Activated naive CD8-positive, alpha-beta T cell (primary cell): ENCODE data around the gene CPAMD8.
A peak's percentile ranks its signal among the peaks of the same experiment; 100 is the strongest.
"Not testable (repeated sequence)": the region's sequence is repeated elsewhere in the genome, so short reads cannot be mapped to it uniquely, and the experiment has no call there.

Experiments
- H3K27ac Mint-ChIP-seq: one replicate; pipeline ENCODE4 v1.8.0; 2021; ENCODE audit warnings: mixed read lengths
- H3K27me3 Mint-ChIP-seq: one replicate; pipeline ENCODE4 v1.8.0; 2021; ENCODE audit warnings: mixed read lengths
- H3K36me3 Mint-ChIP-seq: one replicate; pipeline ENCODE4 v1.8.0; 2021; ENCODE audit warnings: mixed read lengths
- H3K4me1 Mint-ChIP-seq: one replicate; pipeline ENCODE4 v1.8.0; 2021; ENCODE audit warnings: low read depth, mixed read lengths
- H3K4me3 Mint-ChIP-seq: one replicate; pipeline ENCODE4 v1.8.0; 2021; ENCODE audit warnings: mild to moderate bottlenecking, mixed read lengths
- H3K9me3 Mint-ChIP-seq: one replicate; pipeline ENCODE4 v1.8.0; 2021; ENCODE audit warnings: low read depth, mixed read lengths

CPAMD8 gene

DNA sequence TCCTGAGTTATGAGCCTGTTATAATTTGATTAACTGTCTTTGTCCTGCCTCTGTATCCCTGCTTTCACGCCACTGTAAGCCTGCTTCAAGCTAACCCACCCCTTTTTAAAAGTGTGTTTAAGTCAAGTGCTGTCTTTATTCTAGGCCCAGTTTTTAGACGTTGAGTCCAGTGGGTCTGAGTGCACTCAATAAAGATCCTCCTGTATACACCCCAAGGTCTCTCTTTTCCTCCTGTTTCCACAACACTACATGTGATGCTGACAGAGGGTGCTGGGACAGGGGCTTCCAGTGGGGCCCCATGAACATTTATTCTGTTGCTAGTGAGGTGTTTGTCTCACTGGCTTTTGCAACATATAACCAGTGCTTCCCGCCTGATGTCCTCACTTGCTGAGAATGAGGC is 144.5 kb downstream of the CPAMD8 start:
- Mint-ChIP-seq H3K4me3 (no peak overlapping the region), H3K27ac (no peak overlapping the region), H3K4me1 (no peaks in the 10 kb centered on the region), H3K9me3 (peaks cover 9% of the 10 kb centered on the region), H3K27me3 (peaks cover 3% of the 10 kb centered on the region), H3K36me3 (peaks cover 16% of the 10 kb centered on the region)

DNA sequence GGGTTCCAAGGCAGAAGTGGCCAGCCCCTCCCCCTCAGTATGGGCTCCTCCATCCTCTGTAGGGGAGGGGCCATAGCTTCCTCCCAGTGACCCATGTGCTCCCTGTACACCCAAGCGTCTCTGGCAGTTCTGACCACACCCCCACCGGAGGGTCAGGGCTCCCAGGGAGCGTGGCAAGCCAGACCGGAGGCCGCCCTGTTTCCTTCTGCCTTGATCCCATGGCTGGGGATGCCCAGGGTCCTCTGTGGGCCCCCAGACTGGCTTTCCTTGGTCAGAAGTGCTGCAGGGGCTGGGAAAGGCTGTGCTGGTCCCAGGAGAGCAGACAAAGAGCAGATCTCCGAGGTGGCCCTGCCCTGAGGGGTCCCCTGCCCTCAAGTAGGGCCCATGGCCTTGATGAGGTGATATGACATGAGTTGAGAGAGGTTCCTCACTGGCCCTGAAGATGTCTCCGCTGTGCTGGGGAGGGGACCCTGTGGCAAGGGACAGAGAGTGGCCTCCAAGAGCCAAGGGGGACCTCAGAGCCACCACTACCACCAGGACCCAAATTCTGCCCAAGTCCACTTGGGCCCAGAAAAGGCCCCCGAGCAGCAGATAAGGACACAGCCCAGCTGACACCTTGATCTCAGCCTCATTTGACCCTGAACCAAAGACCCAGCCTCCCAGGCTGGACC is 145.6 kb downstream of the CPAMD8 start:
- no peaks in the 10 kb centered on the region for H3K4me1 Mint-ChIP-seq
- H3K36me3 Mint-ChIP-seq, result peaks cover 16% of the 10 kb centered on the region
- peaks cover 9% of the 10 kb centered on the region for H3K9me3 Mint-ChIP-seq
- no peak overlapping the region for H3K4me3 Mint-ChIP-seq
- H3K27ac Mint-ChIP-seq, result no peak overlapping the region
- H3K27me3 Mint-ChIP-seq, result peaks cover 3% of the 10 kb centered on the region

DNA sequence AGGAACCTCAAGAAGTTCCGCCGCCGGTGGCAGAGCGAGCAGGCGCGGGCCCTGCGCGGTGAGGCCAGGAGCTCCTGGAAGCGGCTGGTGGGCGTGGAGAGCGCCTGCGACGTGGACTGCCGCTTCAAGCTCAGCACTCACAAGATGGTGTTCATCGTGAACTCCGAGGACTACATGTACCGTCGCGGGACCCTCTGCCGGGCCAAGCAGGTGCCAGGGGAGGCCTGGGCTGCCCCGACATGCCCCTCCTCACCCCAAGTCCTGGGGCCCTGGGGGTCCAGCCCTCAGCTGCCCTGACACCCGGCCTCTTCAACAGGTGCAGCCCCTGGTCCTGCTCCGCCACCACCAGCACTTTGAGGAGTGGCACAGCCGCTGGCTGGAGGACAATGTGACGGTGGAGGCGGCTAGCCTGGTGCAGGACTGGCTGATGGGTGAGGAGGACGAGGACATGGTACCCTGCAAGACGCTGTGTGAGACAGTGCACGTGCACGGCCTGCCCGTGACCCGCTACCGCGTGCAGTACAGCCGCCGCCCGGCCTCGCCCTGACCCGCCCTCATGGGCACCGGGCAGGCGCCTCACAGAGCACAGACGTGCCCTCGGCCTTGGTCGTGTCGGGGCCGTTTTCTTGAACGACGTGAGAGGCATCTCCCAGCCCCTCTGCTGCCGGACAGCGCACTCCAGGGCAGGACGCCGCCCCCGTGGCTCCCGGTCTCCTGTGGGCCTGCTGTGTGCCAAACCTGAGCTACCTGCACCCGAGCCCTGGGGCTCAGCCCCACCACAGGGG is 148.2 kb downstream of the CPAMD8 start:
- peaks cover 3% of the 10 kb centered on the region for H3K27me3 Mint-ChIP-seq
- H3K27ac Mint-ChIP-seq, result no peak overlapping the region
- H3K9me3 Mint-ChIP-seq, result peaks cover 9% of the 10 kb centered on the region
- no peak overlapping the region for H3K4me3 Mint-ChIP-seq
- H3K36me3 Mint-ChIP-seq, result peaks cover 23% of the 10 kb centered on the region
- peaks cover 11% of the 10 kb centered on the region for H3K4me1 Mint-ChIP-seq

DNA sequence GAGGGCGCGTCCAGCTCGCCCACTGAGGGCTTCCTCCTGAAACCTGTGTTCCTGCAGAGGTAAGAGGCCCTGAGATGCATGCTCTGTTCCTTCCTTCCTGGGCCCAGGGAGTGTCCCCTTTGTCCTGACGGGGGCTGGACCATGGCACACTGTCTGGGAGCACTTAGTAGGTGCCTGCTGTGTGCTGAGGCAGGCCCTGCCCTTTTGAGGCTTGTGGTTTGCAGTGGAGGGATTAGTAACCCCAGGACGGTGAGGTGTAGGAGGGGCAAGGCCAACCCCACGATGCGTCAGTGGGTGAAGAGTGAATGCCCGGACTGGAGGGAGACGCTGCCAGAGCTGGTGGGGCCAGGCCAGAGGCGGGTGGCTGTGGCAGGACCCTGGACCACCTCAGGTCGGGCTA is 149.0 kb downstream of the CPAMD8 start:
- Mint-ChIP-seq H3K4me1 (peaks cover 11% of the 10 kb centered on the region), H3K9me3 (peaks cover 5% of the 10 kb centered on the region), H3K27ac (no peak overlapping the region), H3K4me3 (no peak overlapping the region), H3K36me3 (peaks cover 19% of the 10 kb centered on the region), H3K27me3 (no peaks in the 10 kb centered on the region)

DNA sequence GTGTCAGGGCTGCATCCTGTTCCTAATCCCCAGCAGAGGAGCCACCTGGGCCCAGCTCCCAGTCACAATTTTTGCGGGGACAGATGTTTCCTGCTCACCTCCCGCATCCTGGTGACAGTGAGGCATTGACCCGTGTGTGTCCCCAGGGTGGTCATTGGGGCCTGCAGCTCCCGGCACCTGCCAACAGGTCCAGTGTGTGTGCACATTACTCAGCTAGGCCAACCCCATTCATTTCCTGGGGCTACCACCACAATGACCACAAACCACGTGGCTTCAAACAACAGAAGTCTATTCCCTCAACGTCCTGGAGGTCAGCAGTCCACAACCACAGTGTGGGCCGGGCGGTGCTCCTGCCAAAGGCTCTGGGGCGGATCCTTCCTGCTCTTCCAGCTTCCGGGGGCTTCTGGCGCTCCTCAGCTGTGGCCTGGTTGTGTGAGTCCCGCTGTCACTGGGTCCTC is 149.7 kb downstream of the CPAMD8 start:
- Mint-ChIP-seq H3K4me3 (no peak overlapping the region), H3K9me3 (peaks cover 2% of the 10 kb centered on the region), H3K4me1 (peaks cover 11% of the 10 kb centered on the region), H3K27ac (no peak overlapping the region), H3K36me3 (peaks cover 13% of the 10 kb centered on the region), H3K27me3 (no peaks in the 10 kb centered on the region)

DNA sequence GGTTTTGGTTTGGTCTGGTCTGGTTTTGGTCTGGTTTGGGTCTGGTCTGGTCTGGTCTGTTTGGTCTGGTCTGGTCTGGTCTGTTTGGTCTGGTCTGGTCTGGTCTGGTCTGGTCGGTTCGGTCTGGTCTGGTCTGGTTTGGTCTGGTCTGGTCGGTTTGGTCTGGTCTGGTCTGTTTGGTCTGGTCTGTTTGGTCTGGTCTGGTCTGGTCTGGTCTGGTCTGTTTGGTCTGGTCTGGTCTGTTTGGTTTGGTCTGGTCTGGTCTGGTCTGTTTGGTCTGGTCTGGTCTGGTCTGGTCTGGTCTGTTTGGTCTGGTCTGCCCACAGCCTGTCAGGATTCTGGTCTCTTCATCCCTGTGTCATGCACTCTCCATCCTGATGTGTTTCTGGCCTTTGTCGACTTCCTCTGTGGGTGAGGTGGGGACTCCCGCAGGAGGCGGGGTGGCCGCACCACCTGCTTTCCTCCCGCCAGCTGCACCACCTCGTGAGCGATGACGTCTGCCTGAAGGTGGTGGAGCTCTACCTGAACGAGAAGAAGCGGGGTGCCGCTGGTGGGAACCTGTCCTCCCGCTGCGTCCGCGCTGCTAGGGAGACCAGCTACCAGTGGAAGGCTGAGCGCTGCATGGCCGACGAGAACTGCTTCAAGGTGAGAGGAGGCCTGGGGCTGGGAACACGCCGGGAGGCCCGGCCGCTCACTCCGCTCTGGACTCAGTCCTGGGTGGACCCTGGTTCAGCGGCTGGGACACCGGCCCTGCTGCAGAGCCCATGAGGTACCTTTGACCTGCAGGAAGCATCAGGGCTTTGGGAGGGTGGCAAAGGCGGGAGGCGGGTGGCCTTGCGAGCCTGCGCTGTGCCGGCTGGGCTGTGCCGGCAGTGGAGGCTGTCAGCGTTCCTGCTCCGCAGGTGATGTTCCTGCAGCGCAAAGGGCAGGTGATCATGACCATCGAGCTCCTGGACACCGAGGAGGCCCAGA is 150.7 kb downstream of the CPAMD8 start:
- Mint-ChIP-seq H3K4me1 (peaks cover 11% of the 10 kb centered on the region), H3K36me3 (peaks cover 14% of the 10 kb centered on the region), H3K9me3 (no peaks in the 10 kb centered on the region), H3K4me3 (no peak overlapping the region), H3K27ac (peak overlapping the region; percentile 66), H3K27me3 (no peaks in the 10 kb centered on the region)

DNA sequence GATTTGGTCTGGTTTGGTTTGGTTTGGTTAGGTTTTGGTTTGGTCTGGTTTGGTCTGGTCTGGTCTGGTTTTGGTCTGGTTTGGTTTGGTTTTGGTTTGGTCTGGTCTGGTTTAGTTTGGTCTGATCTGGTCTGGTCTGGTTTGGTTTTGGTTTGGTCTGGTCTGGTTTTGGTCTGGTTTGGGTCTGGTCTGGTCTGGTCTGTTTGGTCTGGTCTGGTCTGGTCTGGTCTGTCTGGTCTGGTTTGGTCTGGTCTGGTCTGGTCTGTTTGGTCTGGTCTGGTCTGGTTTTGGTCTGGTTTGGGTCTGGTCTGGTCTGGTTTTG is 151.7 kb downstream of the CPAMD8 start:
- not testable (repeated sequence) for H3K36me3 Mint-ChIP-seq, H3K27me3 Mint-ChIP-seq, H3K9me3 Mint-ChIP-seq, H3K4me3 Mint-ChIP-seq
- peak overlapping the region; percentile 69 for H3K27ac Mint-ChIP-seq
- H3K4me1 Mint-ChIP-seq, result peaks cover 11% of the 10 kb centered on the region

DNA sequence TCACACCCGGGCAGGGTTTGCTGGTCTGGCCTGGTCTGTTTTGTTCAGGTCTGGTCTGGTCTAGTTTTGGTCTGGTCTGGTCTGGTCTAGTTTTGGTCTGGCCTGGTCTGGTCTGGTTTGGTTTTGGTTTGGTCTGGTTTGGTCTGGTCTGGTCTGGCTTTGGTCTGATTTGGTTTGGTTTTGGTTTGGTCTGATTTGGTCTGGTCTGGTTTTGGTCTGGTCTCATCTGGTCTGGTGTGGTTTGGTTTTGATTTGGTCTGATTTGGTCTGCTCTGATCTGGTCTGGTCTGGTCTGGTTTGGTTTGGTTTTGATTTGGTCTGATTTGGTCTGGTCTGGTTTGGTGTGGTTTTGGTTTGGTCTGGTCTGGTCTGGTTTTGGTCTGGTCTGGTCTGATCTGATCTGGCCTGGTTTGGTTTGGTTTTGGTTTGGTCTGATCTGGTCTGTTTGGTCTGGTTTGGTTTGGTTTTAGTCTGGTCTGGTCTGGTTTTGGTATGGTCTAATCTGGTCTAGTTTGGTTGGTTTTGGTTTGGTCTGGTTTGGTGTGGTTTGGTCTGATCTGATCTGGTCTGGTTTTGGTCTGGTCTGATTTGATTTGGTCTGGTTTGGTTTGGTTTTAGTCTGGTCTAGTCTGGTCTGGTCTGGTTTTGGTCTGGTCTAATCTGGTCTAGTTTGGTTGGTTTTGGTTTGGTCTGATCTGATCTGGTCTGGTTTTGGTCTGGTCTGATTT is 152.2 kb downstream of the CPAMD8 start:
- Mint-ChIP-seq H3K27ac (peak overlapping the region; percentile 69), H3K9me3 (no peaks in the 10 kb centered on the region), H3K4me3 (no peak overlapping the region), H3K4me1 (peaks cover 11% of the 10 kb centered on the region), H3K36me3 (peaks cover 10% of the 10 kb centered on the region), H3K27me3 (no peaks in the 10 kb centered on the region)

DNA sequence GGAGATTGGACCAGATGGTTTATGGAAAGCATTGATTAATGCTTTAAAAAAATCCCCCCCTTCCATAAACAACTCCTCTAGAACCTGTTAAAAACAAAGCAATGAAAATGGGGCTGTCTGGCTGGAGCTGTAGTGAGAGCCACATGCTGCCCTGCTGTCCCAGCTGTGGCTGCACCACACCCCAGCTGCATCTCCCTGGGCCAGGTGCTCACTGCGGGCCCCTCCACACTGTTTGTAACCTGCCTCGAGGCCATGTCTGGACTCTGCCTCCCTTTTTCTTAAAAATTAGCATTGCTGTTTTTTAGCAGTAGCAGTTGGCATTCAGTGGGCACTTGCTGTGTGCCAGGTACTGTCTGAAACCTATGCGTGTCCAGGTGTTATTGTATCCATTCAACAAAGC is 153.0 kb downstream of the CPAMD8 start:
- H3K4me1 Mint-ChIP-seq, result peaks cover 11% of the 10 kb centered on the region
- H3K36me3 Mint-ChIP-seq, result peaks cover 10% of the 10 kb centered on the region
- H3K27ac Mint-ChIP-seq, result no peak overlapping the region
- no peaks in the 10 kb centered on the region for H3K9me3 Mint-ChIP-seq
- no peak overlapping the region for H3K4me3 Mint-ChIP-seq
- H3K27me3 Mint-ChIP-seq, result no peaks in the 10 kb centered on the region

DNA sequence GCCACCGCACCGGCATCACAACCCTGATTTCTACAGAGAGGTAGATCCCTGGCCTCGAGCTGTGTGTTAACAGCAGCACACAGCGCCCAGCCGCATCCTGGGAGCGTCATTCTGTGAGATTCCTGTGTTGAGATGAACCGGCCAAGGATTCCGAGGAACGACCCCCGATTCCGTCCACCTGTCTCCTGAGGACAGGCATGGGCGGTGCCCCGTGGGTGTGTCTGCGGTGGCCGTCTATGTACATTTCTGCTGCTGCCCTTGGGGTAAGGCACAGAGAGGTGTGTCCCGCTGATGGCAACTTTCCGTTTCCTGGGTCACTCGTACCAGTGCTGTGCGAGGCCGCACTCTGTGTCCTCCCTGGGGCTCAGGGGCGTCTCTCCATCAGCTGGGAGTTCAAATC is 153.9 kb downstream of the CPAMD8 start:
- Mint-ChIP-seq H3K36me3 (peaks cover 10% of the 10 kb centered on the region), H3K4me1 (peaks cover 11% of the 10 kb centered on the region)

DNA sequence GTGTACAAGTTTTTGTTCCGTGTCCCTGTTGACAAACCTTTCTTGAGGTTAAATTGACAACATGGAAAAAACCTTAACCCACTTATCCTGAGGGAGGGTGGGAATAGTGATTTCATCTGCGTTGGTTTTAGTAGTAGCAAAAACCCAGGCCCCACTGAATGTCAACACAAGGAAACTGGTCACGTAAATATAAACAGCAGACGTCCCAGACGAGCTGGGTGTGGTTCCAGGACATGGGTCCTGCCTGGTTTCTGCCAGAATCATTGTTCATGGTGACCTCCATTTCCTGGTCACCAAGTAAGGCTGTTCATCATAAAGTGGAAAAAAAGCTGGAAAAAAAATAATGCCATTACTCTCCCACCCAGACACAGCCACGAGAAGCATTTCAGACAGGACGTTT is 154.7 kb downstream of the CPAMD8 start:
- no peak overlapping the region for H3K4me3 Mint-ChIP-seq
- no peaks in the 10 kb centered on the region for H3K27me3 Mint-ChIP-seq
- peaks cover 10% of the 10 kb centered on the region for H3K36me3 Mint-ChIP-seq
- no peak overlapping the region for H3K27ac Mint-ChIP-seq
- H3K4me1 Mint-ChIP-seq, result peaks cover 11% of the 10 kb centered on the region
- no peaks in the 10 kb centered on the region for H3K9me3 Mint-ChIP-seq

More for the DNA sequence above, 153.9 kb downstream of the CPAMD8 start:
- H3K4me3 Mint-ChIP-seq, result no peak overlapping the region
- H3K9me3 Mint-ChIP-seq, result no peaks in the 10 kb centered on the region
- no peak overlapping the region for H3K27ac Mint-ChIP-seq
- no peaks in the 10 kb centered on the region for H3K27me3 Mint-ChIP-seq

DNA sequence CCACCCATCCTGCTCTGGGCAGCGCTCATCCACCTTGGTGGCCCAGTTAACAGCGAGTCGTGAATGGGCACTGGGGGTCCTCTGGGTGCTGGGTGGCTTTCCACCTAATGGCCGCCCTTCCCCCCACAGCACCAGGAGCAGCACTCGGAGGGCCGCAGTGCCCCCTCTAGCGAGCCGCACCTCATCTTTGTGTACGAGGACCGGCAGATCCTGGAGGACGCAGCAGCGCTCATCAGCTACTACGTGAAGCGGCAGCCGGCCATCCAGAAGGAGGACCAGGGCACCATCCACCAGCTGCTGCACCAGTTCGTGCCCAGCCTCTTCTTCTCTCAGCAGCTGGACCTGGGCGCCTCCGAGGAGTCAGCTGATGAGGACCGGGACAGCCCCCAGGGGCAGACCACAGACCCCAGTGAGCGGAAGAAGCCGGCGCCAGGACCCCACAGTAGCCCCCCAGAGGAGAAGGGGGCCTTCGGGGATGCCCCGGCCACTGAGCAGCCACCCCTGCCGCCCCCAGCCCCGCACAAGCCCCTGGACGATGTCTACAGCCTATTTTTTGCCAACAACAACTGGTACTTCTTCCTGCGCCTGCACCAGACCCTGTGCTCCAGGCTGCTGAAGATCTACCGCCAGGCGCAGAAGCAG is 157.2 kb downstream of the CPAMD8 start:
- no peak overlapping the region for H3K4me3 Mint-ChIP-seq
- H3K4me1 Mint-ChIP-seq, result peaks cover 7% of the 10 kb centered on the region
- H3K27ac Mint-ChIP-seq, result no peak overlapping the region
- H3K27me3 Mint-ChIP-seq, result no peaks in the 10 kb centered on the region
- H3K9me3 Mint-ChIP-seq, result no peaks in the 10 kb centered on the region
- H3K36me3 Mint-ChIP-seq, result peaks cover 9% of the 10 kb centered on the region

DNA sequence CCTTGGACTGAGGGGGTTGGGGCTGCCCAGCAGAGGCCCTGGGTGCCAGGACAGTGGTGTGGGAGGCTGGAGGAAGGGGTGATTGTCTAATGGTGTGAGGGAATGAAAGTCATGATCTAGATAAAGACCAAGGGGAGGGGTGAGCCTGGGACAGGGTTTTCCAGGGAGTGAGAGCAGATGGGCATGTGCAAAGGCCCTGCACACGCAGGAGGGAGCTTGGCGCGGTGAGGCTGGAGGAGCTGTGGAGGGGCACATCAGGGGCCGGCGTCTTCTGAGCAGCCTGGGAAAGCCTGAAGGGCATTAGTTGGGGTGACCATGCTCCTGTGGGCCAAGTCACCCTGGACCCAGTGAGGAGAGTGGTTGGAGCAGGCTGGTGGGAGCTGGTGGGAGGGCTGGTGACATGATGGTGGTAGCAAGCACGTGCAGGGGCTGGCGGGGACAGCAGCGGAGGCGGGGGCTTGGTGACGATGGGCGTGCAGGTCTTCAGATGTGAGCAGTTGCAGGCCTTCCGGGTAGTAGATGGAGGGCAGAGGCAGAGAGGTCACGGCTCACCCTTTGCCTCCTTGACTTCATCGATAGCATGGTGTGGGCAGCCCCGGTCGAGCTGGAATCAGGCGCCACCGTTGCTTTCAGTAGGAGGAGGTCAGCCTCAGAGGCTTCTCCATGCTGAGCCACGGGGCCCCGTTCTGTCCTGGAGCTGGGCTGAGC is 158.0 kb downstream of the CPAMD8 start:
- no peak overlapping the region for H3K27ac Mint-ChIP-seq
- peaks cover 5% of the 10 kb centered on the region for H3K36me3 Mint-ChIP-seq
- no peaks in the 10 kb centered on the region for H3K27me3 Mint-ChIP-seq
- H3K4me1 Mint-ChIP-seq, result no peaks in the 10 kb centered on the region
- H3K9me3 Mint-ChIP-seq, result no peaks in the 10 kb centered on the region
- H3K4me3 Mint-ChIP-seq, result no peak overlapping the region
